ENCODE results near the gene STAT5B.

Gene STAT5B

DNA sequence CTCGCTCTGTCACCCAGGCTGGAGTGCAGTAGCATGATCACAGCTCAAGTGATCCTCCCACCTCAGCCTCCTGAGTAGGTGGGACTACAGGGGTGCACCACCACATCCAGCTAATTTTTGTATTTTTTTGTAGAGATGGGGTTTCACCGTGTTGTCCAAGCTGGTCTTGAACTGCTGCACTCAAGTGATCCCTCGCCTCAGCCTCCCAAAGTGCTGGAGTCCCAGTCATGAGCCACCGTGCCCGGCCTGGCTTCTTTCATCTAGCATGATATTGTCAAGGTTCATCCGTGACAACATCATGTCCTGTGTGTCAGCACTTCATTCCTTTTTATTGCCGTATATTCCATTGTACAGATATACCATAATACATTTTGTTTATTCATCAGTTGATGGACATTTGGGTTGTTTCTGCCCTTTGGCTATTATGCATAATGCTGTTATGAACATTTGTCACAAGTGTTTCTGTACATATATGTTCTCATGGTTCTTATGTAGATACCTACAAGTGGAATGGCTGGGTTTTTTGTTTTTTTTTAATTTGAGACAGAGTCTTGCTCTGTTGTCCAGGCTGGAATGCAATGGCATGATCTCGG, 78.5 kb downstream of the STAT5B start:
- H3K4me3 ChIP-seq (ENCODE audit: low read length) = no peak overlapping the region
- no peak for DNase-seq (ENCODE audit: low read depth)
- TF ChIP-seq, protein P1, sequence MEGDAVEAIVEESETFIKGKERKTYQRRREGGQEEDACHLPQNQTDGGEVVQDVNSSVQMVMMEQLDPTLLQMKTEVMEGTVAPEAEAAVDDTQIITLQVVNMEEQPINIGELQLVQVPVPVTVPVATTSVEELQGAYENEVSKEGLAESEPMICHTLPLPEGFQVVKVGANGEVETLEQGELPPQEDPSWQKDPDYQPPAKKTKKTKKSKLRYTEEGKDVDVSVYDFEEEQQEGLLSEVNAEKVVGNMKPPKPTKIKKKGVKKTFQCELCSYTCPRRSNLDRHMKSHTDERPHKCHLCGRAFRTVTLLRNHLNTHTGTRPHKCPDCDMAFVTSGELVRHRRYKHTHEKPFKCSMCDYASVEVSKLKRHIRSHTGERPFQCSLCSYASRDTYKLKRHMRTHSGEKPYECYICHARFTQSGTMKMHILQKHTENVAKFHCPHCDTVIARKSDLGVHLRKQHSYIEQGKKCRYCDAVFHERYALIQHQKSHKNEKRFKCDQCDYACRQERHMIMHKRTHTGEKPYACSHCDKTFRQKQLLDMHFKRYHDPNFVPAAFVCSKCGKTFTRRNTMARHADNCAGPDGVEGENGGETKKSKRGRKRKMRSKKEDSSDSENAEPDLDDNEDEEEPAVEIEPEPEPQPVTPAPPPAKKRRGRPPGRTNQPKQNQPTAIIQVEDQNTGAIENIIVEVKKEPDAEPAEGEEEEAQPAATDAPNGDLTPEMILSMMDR (conservative IDR thresholded peaks at IDR 0.05; ENCODE audit: low read length) = no peak

DNA sequence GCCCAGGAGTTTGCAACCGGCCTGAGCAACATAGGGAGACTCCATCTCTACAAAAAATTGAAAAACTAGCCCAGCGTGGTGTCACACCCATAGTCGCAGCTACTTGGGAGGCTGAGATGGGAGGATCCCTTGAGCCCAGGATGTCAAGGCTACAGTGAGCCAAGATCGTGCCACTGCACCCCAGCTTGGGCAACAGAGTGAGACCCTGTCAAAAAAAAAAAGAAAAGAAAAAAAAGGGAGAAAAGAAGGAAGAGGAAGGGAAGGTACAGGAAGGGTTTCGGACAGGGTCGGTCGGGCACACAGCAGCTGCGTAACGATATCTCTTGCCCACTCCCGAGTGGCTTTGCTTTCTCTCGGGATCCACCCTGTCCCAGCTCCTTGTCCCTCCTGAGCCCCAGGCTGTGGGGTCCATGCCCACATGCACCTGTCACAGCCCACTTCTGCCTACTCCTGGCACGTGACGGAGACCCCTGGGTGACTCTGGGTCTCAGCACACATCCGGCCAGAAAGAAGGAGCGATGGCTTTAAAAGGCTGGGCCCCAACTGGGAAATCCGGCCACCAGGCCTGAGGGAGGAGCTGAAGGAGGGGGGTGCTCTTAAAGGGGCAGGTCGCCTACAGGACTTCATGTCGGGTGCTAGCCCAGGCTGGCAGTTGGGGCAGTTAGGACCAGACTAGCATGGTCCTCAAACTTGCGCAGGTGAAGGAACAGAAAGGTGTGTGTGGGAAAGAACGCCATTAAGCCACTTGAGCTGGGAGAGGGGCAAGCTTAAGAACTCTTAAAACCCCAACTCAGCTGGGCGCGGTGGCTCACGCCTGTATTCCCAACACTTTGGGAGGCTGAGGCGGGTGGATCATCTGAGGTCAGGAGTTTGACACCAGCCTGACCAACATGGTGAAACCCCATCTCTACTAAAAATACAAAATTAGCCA, 82.0 kb downstream of the STAT5B start, which contains the start of gene GHDC:
Gene GHDC, minus strand, starts transcription at position 526 of the 931 bp plus-strand sequence. CDS start 913 bp downstream, outside the sequence.
- TF ChIP-seq, protein P1 (conservative IDR thresholded peaks at IDR 0.05; ENCODE audit: low read length) = no peak
- H3K4me3 ChIP-seq (ENCODE audit: low read length) = peak within 1 kb of the TSS; percentile 75
- DNase-seq (ENCODE audit: low read depth) = peak; percentile 68

DNA sequence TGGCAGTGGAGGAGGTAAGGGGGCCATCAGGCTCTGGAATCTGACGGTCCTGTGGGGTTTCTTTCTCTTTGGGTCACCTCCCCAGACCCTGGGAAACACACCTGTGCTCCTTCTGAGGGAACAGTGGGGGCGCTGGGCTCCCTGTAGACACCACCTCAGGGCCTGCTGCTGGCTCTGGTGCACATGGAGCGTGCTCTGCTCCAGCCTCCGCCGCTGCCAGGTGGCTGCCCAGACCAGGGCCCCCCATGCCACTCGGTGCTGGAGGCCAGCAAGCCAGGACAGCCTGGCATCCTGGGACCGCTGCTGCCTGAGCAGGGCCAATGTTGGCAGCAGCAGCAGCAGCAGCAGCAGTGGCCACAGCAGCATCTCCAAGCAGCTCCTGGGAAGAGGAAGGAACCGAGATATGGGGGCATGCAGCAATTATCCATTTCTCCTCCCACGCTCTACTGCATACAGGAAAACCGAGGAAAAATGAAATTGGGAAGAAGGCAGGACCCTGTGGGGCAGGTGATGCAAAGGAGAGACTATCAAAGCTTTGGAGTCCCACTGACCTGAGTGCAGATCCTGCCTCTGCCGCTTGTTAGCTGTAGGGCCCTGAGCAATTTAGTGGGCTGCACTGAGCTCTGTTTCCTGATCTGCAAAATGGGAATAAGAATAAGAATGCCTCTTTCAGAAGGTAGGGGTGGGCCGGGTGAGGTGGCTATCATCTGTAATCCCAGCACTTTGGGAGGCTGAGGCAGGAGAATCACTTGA, 82.8 kb downstream of the STAT5B start:
- H3K4me3 ChIP-seq (ENCODE audit: low read length) = peak overlapping the region; percentile 75
- TF ChIP-seq, protein P1 (conservative IDR thresholded peaks at IDR 0.05; ENCODE audit: low read length) = no peak
- DNase-seq (ENCODE audit: low read depth) = no peak

DNA sequence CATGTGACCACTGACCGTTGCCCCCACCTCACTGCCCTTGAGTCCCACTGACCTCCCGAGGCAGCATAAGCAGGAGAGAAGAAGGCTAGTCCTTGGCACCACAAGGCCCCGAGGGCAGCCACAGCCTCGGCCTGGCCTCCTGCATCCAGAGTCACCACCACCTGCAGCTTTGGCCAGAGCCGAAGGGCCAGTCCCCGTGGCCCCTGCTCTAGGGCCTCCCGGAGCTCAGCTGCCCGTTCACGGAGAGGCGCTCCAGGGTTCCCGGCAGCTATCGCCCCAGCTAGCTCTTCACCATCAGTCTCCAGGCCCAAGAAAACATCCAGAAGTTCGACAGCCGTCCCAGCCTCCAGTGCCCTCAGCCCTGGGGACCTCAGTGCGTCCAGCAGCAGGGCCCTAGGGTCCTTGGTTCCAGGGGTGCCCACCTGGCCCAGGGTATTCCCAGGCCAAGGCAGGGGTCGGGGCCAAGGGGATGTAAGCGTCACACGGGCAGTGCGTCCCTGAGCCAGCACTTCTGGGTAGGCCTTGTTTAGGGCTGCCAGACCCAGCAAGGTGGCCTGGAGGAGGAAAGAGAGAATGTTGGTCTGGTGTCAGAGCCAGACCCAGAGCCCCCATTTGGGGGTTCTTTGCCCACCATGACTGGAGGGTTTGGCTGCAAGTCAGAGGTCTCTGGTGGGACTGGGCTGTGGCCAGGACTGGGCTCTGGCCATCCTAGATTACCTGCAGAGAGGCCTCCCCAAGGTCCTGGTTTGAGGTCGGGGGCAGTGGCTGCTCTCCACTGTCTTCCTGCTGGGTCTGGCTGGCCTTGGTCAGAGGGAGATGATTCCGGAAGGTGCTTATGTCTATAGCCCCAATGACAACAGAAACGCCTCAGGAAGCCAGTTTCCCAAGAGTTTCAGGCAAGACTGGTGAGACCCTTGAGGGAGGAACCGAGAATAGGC, 83.7 kb downstream of the STAT5B start:
- TF ChIP-seq, protein P1 (conservative IDR thresholded peaks at IDR 0.05; ENCODE audit: low read length) = no peak
- H3K4me3 ChIP-seq (ENCODE audit: low read length) = no peak overlapping the region

DNA sequence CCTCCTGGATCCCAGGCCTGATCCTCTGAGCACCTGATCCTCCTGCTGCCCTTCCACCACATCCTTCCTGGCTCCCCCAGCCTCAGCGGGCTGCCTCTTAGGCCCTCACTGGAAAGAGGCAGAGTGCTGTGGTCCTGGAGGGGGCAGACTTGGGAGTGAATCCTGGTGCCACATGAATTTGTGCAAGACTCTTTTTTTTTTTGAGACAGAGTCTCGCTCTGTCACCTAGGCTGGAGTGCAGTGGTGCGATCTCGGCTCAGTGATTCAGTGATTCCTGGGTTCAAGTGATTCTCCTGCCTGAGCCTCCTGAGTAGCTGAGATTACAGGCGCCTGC, 84.9 kb downstream of the STAT5B start:
- no peak for DNase-seq (ENCODE audit: low read depth)
- TF ChIP-seq, protein P1 (conservative IDR thresholded peaks at IDR 0.05; ENCODE audit: low read length) = no peak
- no peak overlapping the region for H3K4me3 ChIP-seq (ENCODE audit: low read length)

More for the DNA sequence above, 83.7 kb downstream of the STAT5B start:
- DNase-seq (ENCODE audit: low read depth) = no peak

DNA sequence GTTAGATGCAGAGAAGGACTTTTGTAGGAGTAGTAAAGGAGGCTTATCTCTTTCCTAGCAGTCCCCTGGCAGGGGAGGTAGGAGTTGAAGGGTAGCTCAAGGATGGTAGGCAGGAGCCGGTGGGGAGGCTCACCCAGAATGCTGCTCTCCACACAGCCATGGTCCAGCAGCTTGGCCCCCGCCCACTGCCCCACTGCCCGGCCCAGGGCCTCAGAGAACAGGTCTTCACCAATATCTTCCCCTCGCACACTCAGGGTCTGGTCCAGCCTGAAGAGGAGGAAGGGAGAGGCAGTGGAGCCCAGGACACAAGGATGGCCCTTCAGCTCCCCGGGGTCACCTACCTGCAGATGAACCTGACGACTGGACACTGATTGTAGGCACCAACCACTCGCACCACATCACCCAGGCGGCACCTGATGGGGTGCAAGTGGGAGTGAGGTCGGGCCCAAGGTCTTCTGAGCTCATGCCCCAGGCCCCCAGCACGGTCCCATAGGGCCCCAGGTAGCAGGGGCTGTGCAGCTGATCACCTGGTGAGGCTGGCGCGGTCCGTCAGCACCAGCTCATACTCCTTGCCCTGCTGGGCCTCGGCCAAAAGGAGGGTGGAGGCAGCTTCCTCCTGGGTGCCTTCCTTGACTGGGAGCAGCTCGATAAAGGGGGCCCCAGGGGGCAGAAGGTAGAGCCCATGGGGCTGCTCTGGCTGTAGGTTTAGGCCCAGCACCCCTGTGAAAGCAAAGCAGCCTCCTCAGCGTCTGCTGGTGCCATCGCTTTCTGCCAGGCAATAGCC, 85.5 kb downstream of the STAT5B start:
- no peak for DNase-seq (ENCODE audit: low read depth)
- no peak overlapping the region for H3K4me3 ChIP-seq (ENCODE audit: low read length)
- TF ChIP-seq, protein P1 (conservative IDR thresholded peaks at IDR 0.05; ENCODE audit: low read length) = no peak
